ENCODE data around the gene RXFP4.

GRCh38 chr1:155947292-155947691 is 5.9 kb downstream of the RXFP4 start:
- TF ChIP-seq, protein P1, sequence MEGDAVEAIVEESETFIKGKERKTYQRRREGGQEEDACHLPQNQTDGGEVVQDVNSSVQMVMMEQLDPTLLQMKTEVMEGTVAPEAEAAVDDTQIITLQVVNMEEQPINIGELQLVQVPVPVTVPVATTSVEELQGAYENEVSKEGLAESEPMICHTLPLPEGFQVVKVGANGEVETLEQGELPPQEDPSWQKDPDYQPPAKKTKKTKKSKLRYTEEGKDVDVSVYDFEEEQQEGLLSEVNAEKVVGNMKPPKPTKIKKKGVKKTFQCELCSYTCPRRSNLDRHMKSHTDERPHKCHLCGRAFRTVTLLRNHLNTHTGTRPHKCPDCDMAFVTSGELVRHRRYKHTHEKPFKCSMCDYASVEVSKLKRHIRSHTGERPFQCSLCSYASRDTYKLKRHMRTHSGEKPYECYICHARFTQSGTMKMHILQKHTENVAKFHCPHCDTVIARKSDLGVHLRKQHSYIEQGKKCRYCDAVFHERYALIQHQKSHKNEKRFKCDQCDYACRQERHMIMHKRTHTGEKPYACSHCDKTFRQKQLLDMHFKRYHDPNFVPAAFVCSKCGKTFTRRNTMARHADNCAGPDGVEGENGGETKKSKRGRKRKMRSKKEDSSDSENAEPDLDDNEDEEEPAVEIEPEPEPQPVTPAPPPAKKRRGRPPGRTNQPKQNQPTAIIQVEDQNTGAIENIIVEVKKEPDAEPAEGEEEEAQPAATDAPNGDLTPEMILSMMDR (conservative IDR thresholded peaks at IDR 0.05; ENCODE audit: low read length): no peak
- no peak for TF ChIP-seq EZH2phosphoT487 (IDR thresholded peaks at IDR 0.05; ENCODE audit: borderline replicate concordance, low read depth, low read length)

Data from OCI-LY7 (cell line).